DND-41 (cell line): ENCODE data around the gene AP2A2.

Source experiments
- ATAC-seq: fragments of 200-7000 bp; cut with Tn5 transposase; 3 replicates; pipeline ENCODE4 v1.9.1; 2021; ENCODE audit warnings: low read depth; ENCODE audit not compliant: insufficient read depth
- DNase-seq: peaks from one replicate; pipeline ENCODE4 v3.0.0-alpha.2; 2020
- H2AFZ ChIP-seq: 2 replicates; pipeline ENCODE4 v1.6.0; 2012; ENCODE audit warnings: low read depth, low read length
- H3K27ac ChIP-seq: 2 replicates; pipeline ENCODE4 v1.5.1; 2012; ENCODE audit warnings: low read length, inconsistent platforms
- H3K27me3 ChIP-seq: fragments of 200-600 bp; sonication (generic); 2 replicates; pipeline ENCODE4 v1.6.0; 2012; ENCODE audit warnings: low read length, mild to moderate bottlenecking, inconsistent platforms; ENCODE audit not compliant: insufficient read depth, poor library complexity
- H3K36me3 ChIP-seq: 2 replicates; pipeline ENCODE4 v1.5.1; 2012; ENCODE audit warnings: low read length, inconsistent platforms; ENCODE audit not compliant: insufficient read depth
- H3K4me1 ChIP-seq: 2 replicates; pipeline ENCODE4 v1.5.1; 2012; ENCODE audit warnings: mild to moderate bottlenecking, low read length; ENCODE audit not compliant: insufficient read depth
- H3K4me2 ChIP-seq: 2 replicates; pipeline ENCODE4 v1.6.0; 2012; ENCODE audit warnings: mild to moderate bottlenecking, moderate library complexity, low read length, inconsistent platforms; ENCODE audit not compliant: insufficient read depth
- H3K4me3 ChIP-seq, 2 experiments: fragments of 200-600 bp in 1 of 2; shearing (Covaris generic) in 1 of 2; 2 replicates each; pipeline ENCODE4 v1.5.1; 2012 to 2016; ENCODE audit warnings: inconsistent platforms in 2 of 2, low read length in 2 of 2, mild to moderate bottlenecking in 2 of 2, low read depth in 1 of 2, moderate library complexity in 1 of 2
- H3K79me2 ChIP-seq: 2 replicates; pipeline ENCODE4 v1.6.0; 2012; ENCODE audit warnings: low read length, inconsistent platforms; ENCODE audit not compliant: insufficient read depth
- H3K9ac ChIP-seq: 2 replicates; pipeline ENCODE4 v1.6.0; 2012; ENCODE audit warnings: low read depth, mild to moderate bottlenecking, inconsistent platforms, low read length, moderate library complexity
- H3K9me3 ChIP-seq: 2 replicates; pipeline ENCODE4 v1.5.1; 2012; ENCODE audit warnings: low read length, moderate library complexity, mild to moderate bottlenecking, inconsistent platforms; ENCODE audit not compliant: insufficient read depth, severe bottlenecking
- H4K20me1 ChIP-seq: 2 replicates; pipeline ENCODE4 v1.6.0; 2012; ENCODE audit warnings: low read length; ENCODE audit not compliant: insufficient read depth
- EZH2 ChIP-seq: IDR thresholded peaks from 3 replicates; pipeline ENCODE4 v1.6.1; 2012; ENCODE audit warnings: borderline replicate concordance, low read depth, mild to moderate bottlenecking, moderate library complexity, low read length, inconsistent platforms; ENCODE audit not compliant: severe bottlenecking
- TF ChIP-seq, protein P1 (sequence below): IDR thresholded peaks from 2 replicates; pipeline ENCODE4 v1.5.1; 2012; ENCODE audit warnings: borderline replicate concordance, low read length, moderate library complexity, mild to moderate bottlenecking; ENCODE audit not compliant: poor library complexity, severe bottlenecking; ENCODE audit errors: extremely low read depth

Gene AP2A2

DNA sequence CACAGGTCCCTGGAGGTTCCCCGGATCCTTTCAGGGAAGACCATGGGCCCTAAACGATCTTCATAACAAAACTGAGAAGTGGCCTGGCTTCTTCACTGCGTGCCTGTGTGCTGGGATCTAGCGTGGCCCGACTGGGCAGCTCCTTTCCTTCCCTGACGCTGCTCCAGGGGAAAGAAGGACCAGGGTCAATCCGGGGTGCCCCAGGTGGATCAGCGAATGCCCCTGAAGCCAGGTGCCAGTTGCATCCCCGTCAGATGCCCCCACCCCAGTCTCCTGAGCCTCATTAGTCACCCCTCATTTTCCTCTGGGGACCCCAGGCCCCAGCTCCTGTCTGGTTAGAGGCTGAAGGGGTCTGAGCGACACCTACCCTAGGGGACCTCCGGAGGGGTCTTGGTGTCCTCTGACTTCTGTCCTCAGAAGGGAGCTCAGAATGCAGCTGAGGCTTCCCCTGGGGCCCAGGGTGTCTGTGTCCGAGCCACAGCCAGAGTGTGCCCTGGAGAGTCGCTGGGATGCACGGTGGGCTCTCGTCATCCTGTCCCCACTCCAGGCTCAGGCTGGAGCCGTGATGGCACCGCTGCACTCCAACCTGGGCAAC is 129.5 kb downstream of the AP2A2 start:
- ATAC-seq = no peak

DNA sequence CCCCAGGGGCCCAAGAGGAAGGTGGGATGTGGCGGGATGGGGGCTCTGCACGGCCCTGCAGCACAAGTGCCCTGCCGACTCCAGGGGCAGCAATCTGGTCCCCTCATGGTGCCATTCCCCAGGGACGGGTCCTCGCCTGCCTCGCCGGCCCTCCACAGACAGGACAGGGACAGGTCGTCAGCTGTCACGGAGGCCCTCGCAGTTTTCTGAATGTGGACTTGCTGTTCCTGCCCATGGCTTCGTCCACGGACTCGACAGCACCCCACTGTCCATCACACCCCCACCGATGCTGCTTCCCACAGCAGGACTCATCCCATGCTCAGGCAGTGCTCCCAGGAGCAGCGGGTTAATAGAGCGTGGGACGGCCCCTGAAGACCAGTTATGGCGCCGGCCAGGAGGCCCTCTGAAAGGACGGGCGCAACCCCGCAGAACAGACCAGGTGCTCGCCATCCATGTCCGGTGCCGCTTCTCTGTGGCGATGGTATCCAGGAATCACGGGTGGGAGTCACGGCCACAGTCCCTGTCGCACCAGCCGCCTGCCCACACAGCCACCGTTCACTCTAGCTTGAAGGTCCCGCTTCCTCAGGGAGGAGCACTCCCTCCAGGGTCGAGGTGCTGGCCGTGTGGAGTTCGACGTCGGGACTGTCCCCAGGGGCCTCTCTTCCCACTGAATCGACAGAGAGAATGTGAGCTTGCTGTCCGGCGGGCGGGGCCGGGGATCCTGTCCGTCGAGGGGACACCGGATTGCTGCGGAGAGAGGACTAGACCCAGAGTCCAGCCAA is 130.5 kb downstream of the AP2A2 start:
- no peak overlapping the region for H3K4me3 ChIP-seq
- no peaks in the 10 kb centered on the region for H3K27me3 ChIP-seq
- H3K9ac ChIP-seq = no peak overlapping the region
- DNase-seq (no peak), ATAC-seq (no peak)
- H4K20me1 ChIP-seq = no peaks in the 10 kb centered on the region
- H2AFZ ChIP-seq = no peak overlapping the region
- no peak overlapping the region for H3K4me2 ChIP-seq
- no peaks in the 10 kb centered on the region for H3K9me3 ChIP-seq
- H3K27ac ChIP-seq = no peak overlapping the region
- TF ChIP-seq, protein P1, sequence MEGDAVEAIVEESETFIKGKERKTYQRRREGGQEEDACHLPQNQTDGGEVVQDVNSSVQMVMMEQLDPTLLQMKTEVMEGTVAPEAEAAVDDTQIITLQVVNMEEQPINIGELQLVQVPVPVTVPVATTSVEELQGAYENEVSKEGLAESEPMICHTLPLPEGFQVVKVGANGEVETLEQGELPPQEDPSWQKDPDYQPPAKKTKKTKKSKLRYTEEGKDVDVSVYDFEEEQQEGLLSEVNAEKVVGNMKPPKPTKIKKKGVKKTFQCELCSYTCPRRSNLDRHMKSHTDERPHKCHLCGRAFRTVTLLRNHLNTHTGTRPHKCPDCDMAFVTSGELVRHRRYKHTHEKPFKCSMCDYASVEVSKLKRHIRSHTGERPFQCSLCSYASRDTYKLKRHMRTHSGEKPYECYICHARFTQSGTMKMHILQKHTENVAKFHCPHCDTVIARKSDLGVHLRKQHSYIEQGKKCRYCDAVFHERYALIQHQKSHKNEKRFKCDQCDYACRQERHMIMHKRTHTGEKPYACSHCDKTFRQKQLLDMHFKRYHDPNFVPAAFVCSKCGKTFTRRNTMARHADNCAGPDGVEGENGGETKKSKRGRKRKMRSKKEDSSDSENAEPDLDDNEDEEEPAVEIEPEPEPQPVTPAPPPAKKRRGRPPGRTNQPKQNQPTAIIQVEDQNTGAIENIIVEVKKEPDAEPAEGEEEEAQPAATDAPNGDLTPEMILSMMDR = no peak
- TF ChIP-seq EZH2 = no peak
- H3K36me3 ChIP-seq = no peaks in the 10 kb centered on the region
- H3K79me2 ChIP-seq = no peaks in the 10 kb centered on the region
- H3K4me1 ChIP-seq = 0 out of 2 replicates have a peak, but pooled peaks cover 2% of the 10 kb centered on the region

More for the DNA sequence above, 129.5 kb downstream of the AP2A2 start:
- H2AFZ ChIP-seq = no peak overlapping the region
- H3K9ac ChIP-seq = no peak overlapping the region
- no peak overlapping the region for H3K4me3 ChIP-seq
- H3K27me3 ChIP-seq = no peaks in the 10 kb centered on the region
- no peak overlapping the region for H3K27ac ChIP-seq
- no peaks in the 10 kb centered on the region for H4K20me1 ChIP-seq
- no peaks in the 10 kb centered on the region for H3K36me3 ChIP-seq
- no peaks in the 10 kb centered on the region for H3K79me2 ChIP-seq
- TF ChIP-seq EZH2 = no peak
- TF ChIP-seq, protein P1 = no peak
- H3K4me1 ChIP-seq = 0 out of 2 replicates have a peak, but pooled peaks cover 5% of the 10 kb centered on the region
- H3K4me2 ChIP-seq = no peak overlapping the region
- DNase-seq = no peak
- no peaks in the 10 kb centered on the region for H3K9me3 ChIP-seq

DNA sequence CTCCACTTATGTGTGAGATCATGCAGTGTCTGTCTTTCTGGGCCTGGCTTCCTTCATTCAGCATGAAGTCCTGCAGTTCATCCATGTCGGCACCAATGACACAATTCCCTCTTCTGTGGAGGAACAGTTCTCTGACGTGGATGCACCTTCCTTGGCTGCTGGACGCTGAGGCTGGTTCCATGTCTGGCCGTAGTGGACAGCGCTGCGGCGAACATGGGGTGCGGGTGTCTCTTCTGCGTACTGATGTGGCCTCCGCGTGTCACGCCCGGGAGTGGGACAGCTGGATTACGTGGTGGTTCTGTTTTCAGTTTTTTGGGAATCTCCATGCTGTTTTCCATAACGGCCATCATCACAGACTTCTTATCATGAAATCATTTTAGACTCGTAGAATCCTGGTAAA is 132.1 kb downstream of the AP2A2 start:
- Histone ChIP-seq H3K9ac (no peak overlapping the region), H3K79me2 (no peaks in the 10 kb centered on the region), H3K4me2 (no peak overlapping the region), H3K27me3 (peaks cover 6% of the 10 kb centered on the region), H3K4me3 (no peak overlapping the region), H3K27ac (no peak overlapping the region), H3K9me3 (no peaks in the 10 kb centered on the region), H4K20me1 (no peaks in the 10 kb centered on the region), H3K36me3 (no peaks in the 10 kb centered on the region), H3K4me1 (no peaks in the 10 kb centered on the region), H2AFZ (no peak overlapping the region)
- DNase-seq (no peak), ATAC-seq (no peak)
- TF ChIP-seq, protein P1 = no peak
- no peak for TF ChIP-seq EZH2
